H1 (cell line): ENCODE data around the gene MRPL27. TPM values are rescaled to one million over a fixed set of nuclear protein-coding genes. Genes with fewer than 3 reads are reported as not detected.

ENCODE experiments used
- BACH1 ChIP-seq: IDR thresholded peaks from 2 replicates; pipeline ENCODE4 v1.6.1; 2012; ENCODE audit warnings: low read length, improper control_type of control experiment
- CBX5 ChIP-seq: fragments of 300-800, 300-1000 bp; sonication (generic); IDR thresholded peaks from 2 replicates; pipeline ENCODE4 v1.7.1; 2016; ENCODE audit warnings: antibody characterized with exemption, low read length, low read depth
- TAF7 ChIP-seq: optimal IDR thresholded peaks from 2 replicates; pipeline ENCODE3; 2011; ENCODE audit warnings: low read depth, mild to moderate bottlenecking, inconsistent platforms, low read length, moderate library complexity, borderline replicate concordance
- polyA plus RNA-seq, 7 experiments: library from polyadenylated mRNA; depleted of rRNA in 3 of 7; stranded (reverse) in 5 of 7; unstranded in 2 of 7; fragments of >200 nt in 5 of 7; fragments of 200-250 nt in 2 of 7; gene quantifications; 1 replicate in 5 of 7; 2 replicates in 1 of 7; 4 replicates in 1 of 7; pipeline versions ENCODE4 v1.2.1 to v1.2.3, GENCODE V29; 2011 to 2013; ENCODE audit warnings: missing spikeins in 2 of 7, mixed read lengths in 2 of 7
- total RNA-seq: library from RNA; stranded (reverse); fragmentation: NEBNext Ultra II Directional; extraction: Animal tissue kit (Norgen Biotek cat#: 25700); gene quantifications from 2 replicates; pipeline ENCODE4 v1.2.1, GENCODE V29; 2021

MRPL27 gene
- total and polyA plus RNA-seq, 2 of the 8 experiments (the other 6 are each of a cell fraction or from before 2014, with no cell fraction given) = 75.6 to 135 TPM

- TF ChIP-seq CBX5 (no peak), TAF7 (peak; percentile 44), BACH1 (peak; percentile 56; the same call in 1 of the 2 replicates)
These were observed 27.3 kb downstream of the MRPL27 start, which contains the start of gene XYLT2 (continued) for GRCh38 chr17:50345432-50346312.
